ENCODE measurements around the gene IL17REL. TPM values are rescaled to one million over a fixed set of nuclear protein-coding genes. Genes with fewer than 3 reads are reported as not detected.

The IL17REL gene
- total RNA-seq, 1 donor from 2014 or later, result not detected

GRCh38 chr22:50047346-50047745, 34.8 kb upstream of the IL17REL start:
- no peak for ATAC-seq
- no peak for DNase-seq (ENCODE audit: missing footprints)
- intact Hi-C loops (cut with DNase I), result no loop called here

GRCh38 chr22:50046481-50047245, 34.1 kb upstream of the IL17REL start:
- intact Hi-C loops (cut with DNase I), result no loop called here
- ATAC-seq (no peak), DNase-seq (ENCODE audit: missing footprints) (no peak)

- DNase-seq (ENCODE audit: missing footprints), result no peak
- ATAC-seq, result no peak
- intact Hi-C loops (cut with DNase I), result no loop called here
Measured at GRCh38 chr22:50046019-50046415, 33.5 kb upstream of the IL17REL start.

GRCh38 chr22:50045211-50046018, 32.9 kb upstream of the IL17REL start:
- ATAC-seq, result no peak
- intact Hi-C loops (cut with DNase I), result no loop called here
- DNase-seq (ENCODE audit: missing footprints), result no peak

- intact Hi-C loops (cut with DNase I), result no loop called here
- no peak for DNase-seq (ENCODE audit: missing footprints)
- ATAC-seq, result no peak
Measured at GRCh38 chr22:50044485-50045118, 32.0 kb upstream of the IL17REL start.

- intact Hi-C loops (cut with DNase I), result no loop called here
- DNase-seq (ENCODE audit: missing footprints), result peak; percentile 39
Measured at GRCh38 chr22:50041361-50042065, 28.9 kb upstream of the IL17REL start.

GRCh38 chr22:50040717-50041116, 28.2 kb upstream of the IL17REL start:
- DNase-seq (ENCODE audit: missing footprints) (peak; percentile 50), ATAC-seq (no peak)
- intact Hi-C loops (cut with DNase I), result no loop called here

More at GRCh38 chr22:50041361-50042065, 28.9 kb upstream of the IL17REL start:
- no peak for ATAC-seq

GRCh38 chr22:50039669-50040443, 27.3 kb upstream of the IL17REL start:
- no peak for ATAC-seq
- intact Hi-C loops (cut with DNase I), result loop anchor here (10.0 kb wide), 1 partner anchor 275 kb away; no protein-coding TSS in a partner anchor
- peak; percentile 59 for DNase-seq (ENCODE audit: missing footprints)

GRCh38 chr22:50035976-50036724, 23.6 kb upstream of the IL17REL start:
- no peak for ATAC-seq
- intact Hi-C loops (cut with DNase I), result loop anchor here (10.0 kb wide), 1 partner anchor 271 kb away; no protein-coding TSS in a partner anchor

GRCh38 chr22:50035131-50035881, 22.7 kb upstream of the IL17REL start:
- ATAC-seq (no peak), DNase-seq (ENCODE audit: missing footprints) (peak; percentile 56)
- intact Hi-C loops (cut with DNase I), result loop anchor here (10.0 kb wide), 1 partner anchor 271 kb away; no protein-coding TSS in a partner anchor

More at GRCh38 chr22:50035976-50036724, 23.6 kb upstream of the IL17REL start:
- DNase-seq (ENCODE audit: missing footprints), result peak; percentile 55

GRCh38 chr22:50034126-50035081, 21.8 kb upstream of the IL17REL start:
- intact Hi-C loops (cut with DNase I), result loop anchor here (5.0 to 10.0 kb wide), 2 partner anchors 42 to 270 kb away; no protein-coding TSS in a partner anchor
- DNase-seq (ENCODE audit: missing footprints), result no peak
- ATAC-seq, result no peak

GRCh38 chr22:50032941-50033601, 20.5 kb upstream of the IL17REL start:
- DNase-seq (ENCODE audit: missing footprints) (peak; percentile 62), ATAC-seq (no peak)
- intact Hi-C loops (cut with DNase I), result loop anchor here (5.0 to 10.0 kb wide), 2 partner anchors 41 to 268 kb away; no protein-coding TSS in a partner anchor

GRCh38 chr22:50032109-50032871, 19.7 kb upstream of the IL17REL start:
- DNase-seq (ENCODE audit: missing footprints) (peak; percentile 40), ATAC-seq (no peak)
- intact Hi-C loops (cut with DNase I), result loop anchor here (5.0 to 10.0 kb wide), 2 partner anchors 40 to 267 kb away; no protein-coding TSS in a partner anchor
